ENCODE data around the gene NCBP2.

Gene NCBP2

DNA sequence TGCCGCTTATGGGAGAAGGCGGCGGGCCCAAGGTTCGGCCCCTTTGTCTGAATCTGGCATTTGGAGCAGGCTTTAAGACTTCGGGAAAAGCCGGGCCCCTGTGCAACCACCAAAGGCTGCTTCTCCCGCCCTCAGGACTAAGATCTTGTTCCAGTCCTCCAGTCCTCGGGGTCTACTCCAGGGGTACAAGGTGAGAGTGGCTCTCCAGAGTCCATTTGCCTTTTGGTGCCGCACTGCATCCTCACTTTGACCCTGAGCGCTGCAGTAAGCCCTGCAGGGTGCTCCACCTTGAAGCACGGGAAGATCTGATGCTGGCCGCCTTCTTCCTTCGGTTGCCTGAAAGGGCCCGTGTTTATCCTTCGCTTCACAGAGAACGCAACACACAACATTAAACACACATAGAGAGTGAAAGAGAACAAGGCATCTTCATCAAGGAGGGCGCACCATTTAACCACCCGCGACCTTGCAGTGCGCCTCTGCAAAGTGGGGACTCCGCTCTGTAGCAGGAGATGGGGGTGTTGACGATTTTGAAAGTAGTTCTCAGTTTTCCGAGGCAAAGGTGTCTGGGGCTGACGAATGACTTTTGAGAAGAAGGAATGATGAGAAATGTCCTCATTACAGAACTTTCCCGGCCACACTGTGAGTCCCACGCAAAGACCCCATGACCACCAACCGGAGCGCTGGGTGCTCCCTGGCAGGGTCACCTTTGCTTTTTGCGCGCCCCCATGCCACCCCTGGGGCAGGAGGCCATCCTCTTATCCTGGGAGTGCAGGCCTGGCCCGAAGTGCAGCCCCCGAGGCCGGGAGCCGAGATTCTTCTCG lies 25.3 kb upstream of the NCBP2 start:
- TF ChIP-seq, protein P1, sequence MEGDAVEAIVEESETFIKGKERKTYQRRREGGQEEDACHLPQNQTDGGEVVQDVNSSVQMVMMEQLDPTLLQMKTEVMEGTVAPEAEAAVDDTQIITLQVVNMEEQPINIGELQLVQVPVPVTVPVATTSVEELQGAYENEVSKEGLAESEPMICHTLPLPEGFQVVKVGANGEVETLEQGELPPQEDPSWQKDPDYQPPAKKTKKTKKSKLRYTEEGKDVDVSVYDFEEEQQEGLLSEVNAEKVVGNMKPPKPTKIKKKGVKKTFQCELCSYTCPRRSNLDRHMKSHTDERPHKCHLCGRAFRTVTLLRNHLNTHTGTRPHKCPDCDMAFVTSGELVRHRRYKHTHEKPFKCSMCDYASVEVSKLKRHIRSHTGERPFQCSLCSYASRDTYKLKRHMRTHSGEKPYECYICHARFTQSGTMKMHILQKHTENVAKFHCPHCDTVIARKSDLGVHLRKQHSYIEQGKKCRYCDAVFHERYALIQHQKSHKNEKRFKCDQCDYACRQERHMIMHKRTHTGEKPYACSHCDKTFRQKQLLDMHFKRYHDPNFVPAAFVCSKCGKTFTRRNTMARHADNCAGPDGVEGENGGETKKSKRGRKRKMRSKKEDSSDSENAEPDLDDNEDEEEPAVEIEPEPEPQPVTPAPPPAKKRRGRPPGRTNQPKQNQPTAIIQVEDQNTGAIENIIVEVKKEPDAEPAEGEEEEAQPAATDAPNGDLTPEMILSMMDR (IDR thresholded peaks at IDR 0.05): no peak

DNA sequence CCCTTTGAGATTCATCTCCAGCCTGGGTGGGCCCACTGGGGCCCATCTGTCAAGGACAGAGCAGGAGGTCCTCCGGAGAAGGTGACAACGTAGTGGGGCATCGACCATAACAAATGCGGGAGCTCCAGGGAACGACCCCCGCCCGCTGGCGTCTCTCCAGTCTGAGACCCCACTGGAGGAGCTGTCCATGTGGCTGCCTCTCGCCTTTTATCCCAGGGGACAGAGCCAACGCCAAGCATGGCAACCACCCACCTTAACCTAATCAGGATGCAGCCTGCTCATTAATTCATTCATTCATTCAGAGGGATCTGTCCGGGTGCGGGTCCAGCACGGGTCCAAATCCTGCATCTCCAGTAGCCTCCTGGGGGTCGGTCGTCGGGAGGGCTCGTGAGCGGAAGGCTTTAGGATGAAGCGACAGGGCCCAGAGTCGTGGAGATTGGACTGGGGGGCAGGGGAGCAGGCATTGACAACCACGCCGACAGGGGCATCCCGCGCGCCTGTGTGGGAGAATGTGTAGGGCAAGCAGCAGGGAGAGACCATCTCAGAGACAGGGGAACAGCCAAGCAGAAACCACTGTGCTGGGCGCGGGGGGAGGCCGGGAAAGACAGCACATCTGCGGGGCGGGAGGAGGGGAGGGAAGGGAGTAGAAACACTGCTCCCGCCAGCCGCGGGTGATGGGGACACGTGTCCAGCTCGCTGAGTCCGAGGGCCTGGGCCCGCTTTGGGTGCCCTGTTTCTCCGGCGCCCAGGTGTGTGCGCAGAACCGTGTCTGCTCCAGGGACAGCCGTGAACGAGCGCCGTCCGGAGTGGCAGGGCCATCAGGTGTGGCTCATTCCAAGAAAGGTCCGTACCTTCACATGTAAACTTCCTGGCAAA lies 24.4 kb upstream of the NCBP2 start:
- TF ChIP-seq, protein P1 (IDR thresholded peaks at IDR 0.05): no peak

DNA sequence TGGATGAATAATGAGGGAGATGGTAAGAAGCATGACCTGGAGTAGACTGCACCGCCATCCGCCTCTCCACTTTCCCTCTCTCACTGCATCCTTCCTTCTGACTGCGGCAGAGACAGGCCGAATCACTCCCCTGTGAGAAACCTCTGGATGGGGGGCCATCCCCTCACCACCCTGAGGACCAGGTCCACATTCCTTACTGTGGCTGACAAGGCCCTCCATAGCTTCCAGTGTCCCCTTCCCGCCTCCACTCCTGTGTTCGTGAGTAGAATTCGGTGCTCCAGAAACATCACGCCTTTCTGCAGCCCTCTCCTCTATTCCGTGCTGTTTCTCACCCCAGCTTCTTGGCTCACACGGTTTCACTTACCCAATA lies 23.5 kb upstream of the NCBP2 start:
- TF ChIP-seq, protein P1 (IDR thresholded peaks at IDR 0.05): no peak

DNA sequence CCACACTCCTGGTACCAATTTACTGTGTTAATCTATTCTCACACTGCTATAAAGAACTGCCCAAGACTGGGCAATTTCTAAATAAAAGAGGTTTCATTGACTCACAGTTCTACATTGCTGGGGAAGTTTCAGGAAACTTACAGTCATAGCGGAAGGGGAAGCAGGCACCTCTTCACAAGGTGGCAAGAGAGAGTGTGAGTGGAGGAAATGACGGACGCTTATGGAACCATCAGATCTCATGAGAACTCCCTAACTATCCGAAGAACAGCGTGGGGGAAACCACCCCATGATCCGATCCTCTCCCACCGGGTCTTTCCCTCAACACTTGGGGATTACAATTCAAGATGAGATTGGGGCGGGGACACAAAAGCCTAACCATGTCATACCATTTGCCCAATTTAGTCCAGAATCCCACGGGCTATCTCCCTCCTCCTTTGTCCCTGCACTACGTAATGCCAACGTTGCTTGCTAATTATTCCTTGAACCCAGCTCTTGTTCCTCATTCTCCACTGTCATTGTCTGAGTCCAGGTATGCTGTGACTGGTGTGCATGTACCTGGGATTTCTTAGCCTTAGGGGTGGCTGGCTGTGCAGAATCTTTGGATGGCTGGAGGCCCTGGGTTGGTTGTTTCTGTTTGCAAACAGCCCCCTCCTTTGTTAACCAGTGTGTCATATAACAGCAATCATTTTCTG lies 22.9 kb upstream of the NCBP2 start:
- TF ChIP-seq, protein P1 (IDR thresholded peaks at IDR 0.05): no peak

DNA sequence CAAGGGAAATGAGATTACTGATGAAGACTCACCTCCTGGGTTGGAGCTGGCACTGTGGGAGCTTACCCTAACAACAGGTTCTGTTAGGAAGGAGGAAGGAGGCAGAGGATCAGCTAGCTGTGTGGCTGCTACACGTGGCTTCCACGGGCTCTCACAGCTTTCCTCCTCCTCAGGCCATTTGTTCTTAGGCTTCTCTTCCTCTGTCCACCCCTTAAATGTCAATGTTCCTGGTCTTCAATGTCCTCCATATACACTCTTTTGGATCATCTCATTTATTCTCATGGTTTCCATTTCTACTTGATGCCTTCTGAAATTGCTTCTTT lies 21.3 kb upstream of the NCBP2 start:
- TF ChIP-seq, protein P1 (IDR thresholded peaks at IDR 0.05): no peak

DNA sequence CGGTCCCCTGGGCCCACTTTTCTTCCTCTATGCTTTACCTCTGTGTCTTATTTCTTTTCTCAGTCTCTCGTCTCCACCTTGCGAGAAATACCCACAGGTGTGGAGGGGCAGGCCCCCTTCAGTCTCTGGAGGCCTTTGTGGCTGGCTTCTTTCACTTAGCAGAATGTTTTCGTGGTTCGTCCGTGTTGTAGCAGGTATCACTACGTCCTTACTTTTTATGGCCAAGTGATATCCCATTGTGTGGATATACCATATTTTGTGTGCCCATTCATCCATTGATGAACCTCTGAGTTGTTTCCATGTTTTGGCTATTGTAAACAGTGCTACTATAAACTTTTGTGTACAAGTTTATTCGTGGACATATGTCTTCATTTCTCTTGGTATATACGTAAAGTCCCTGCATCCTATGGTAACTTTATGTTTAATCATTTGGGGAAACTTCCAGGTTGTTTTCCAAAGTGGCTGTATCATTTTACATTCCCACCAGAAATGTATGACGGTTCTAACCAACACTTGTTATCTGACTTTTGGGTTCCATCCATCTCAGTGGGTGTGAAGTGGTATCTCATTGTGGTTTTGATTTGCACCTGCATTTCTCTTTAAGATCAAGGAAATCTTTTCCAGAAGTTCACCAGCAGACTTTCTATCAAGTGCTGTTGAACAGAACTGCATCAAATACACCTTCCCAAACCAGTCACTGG lies 20.8 kb upstream of the NCBP2 start:
- TF ChIP-seq, protein P1 (IDR thresholded peaks at IDR 0.05): no peak
